ENCODE measurements around the gene LRRC4C.

Gene LRRC4C

GRCh38 chr11:40467771-40468170 is 991.7 kb downstream of the LRRC4C start:
- no peak for DNase-seq (ENCODE audit: low read depth in 2 of 2)

GRCh38 chr11:40445391-40445790 is 1014.1 kb downstream of the LRRC4C start:
- no peak for DNase-seq (ENCODE audit: low read depth in 2 of 2)

- DNase-seq (ENCODE audit: low read depth in 2 of 2) = no peak
These were observed 1015.3 kb downstream of the LRRC4C start for GRCh38 chr11:40444151-40444550.

- DNase-seq (ENCODE audit: low read depth in 2 of 2) = no peak
These were observed 1024.1 kb downstream of the LRRC4C start for GRCh38 chr11:40435344-40435743.

GRCh38 chr11:40434926-40435325 is 1024.5 kb downstream of the LRRC4C start:
- DNase-seq (ENCODE audit: low read depth in 2 of 2) = no peak

- no peak for DNase-seq (ENCODE audit: low read depth in 2 of 2)
These were observed 1027.1 kb downstream of the LRRC4C start for GRCh38 chr11:40432358-40432757.

GRCh38 chr11:40425168-40425567 is 1034.3 kb downstream of the LRRC4C start:
- DNase-seq (ENCODE audit: low read depth in 2 of 2) = no peak

GRCh38 chr11:40421208-40421981 is 1038.1 kb downstream of the LRRC4C start:
- no peak for DNase-seq (ENCODE audit: low read depth in 2 of 2)

GRCh38 chr11:40417627-40418026 is 1041.8 kb downstream of the LRRC4C start:
- DNase-seq (ENCODE audit: low read depth in 2 of 2) = no peak

- no peak for DNase-seq (ENCODE audit: low read depth in 2 of 2)
These were observed 1052.1 kb downstream of the LRRC4C start for GRCh38 chr11:40407355-40407754.

GRCh38 chr11:40405614-40406013 is 1053.8 kb downstream of the LRRC4C start:
- no peak for DNase-seq (ENCODE audit: low read depth in 2 of 2)

GRCh38 chr11:40403321-40403720 is 1056.1 kb downstream of the LRRC4C start:
- DNase-seq (ENCODE audit: low read depth in 2 of 2) = no peak

- DNase-seq (ENCODE audit: low read depth in 2 of 2) = no peak
These were observed 1058.2 kb downstream of the LRRC4C start for GRCh38 chr11:40401132-40401853.

GRCh38 chr11:40397141-40397540 is 1062.3 kb downstream of the LRRC4C start:
- DNase-seq (ENCODE audit: low read depth in 2 of 2) = no peak

- no peak for DNase-seq (ENCODE audit: low read depth in 2 of 2)
These were observed 1065.9 kb downstream of the LRRC4C start for GRCh38 chr11:40393511-40393910.

- no peak for DNase-seq (ENCODE audit: low read depth in 2 of 2)
These were observed 1067.8 kb downstream of the LRRC4C start for GRCh38 chr11:40391679-40392078.

- DNase-seq (ENCODE audit: low read depth in 2 of 2) = no peak
These were observed 1071.2 kb downstream of the LRRC4C start for GRCh38 chr11:40388097-40388818.

- DNase-seq (ENCODE audit: low read depth in 2 of 2) = no peak
These were observed 1072.0 kb downstream of the LRRC4C start for GRCh38 chr11:40387240-40387980.

GRCh38 chr11:40384991-40385390 is 1074.5 kb downstream of the LRRC4C start:
- no peak for DNase-seq (ENCODE audit: low read depth in 2 of 2)

GRCh38 chr11:40381481-40381880 is 1078.0 kb downstream of the LRRC4C start:
- no peak for DNase-seq (ENCODE audit: low read depth in 2 of 2)

- DNase-seq (ENCODE audit: low read depth in 2 of 2) = no peak
These were observed 1078.6 kb downstream of the LRRC4C start for GRCh38 chr11:40380835-40381234.

- no peak for DNase-seq (ENCODE audit: low read depth in 2 of 2)
These were observed 1083.1 kb downstream of the LRRC4C start for GRCh38 chr11:40376331-40376730.

All from stimulated activated CD8-positive, alpha-beta memory T cell treated with anti-CD3 and anti-CD28 coated beads, Interleukin-15, amount 100 ng/mL, for 4 hours (primary cell).